Thymus (tissue), 11 donors: ENCODE results near the gene TNFSF15. TPM values are rescaled to one million over a fixed set of nuclear protein-coding genes. Genes with fewer than 3 reads are reported as not detected.

Experiments used
- DNase-seq, 9 donors: peaks; one replicate each; pipeline ENCODE4 v3.0.0-alpha.2; 2013; ENCODE audit warnings: low spot score in 9 of 9, low read depth in 6 of 9, missing footprints in 1 of 9
- H3K27ac ChIP-seq, 2 donors: one replicate each; pipeline ENCODE4 v1.5.1; 2013; ENCODE audit warnings: control low read depth in 1 of 2, low read depth in 1 of 2, low read length in 1 of 2, mild to moderate bottlenecking in 1 of 2, moderate library complexity in 1 of 2
- H3K27me3 ChIP-seq, 2 donors: one replicate each; pipeline ENCODE4 v1.5.1; 2013; ENCODE audit warnings: low read length in 1 of 2; ENCODE audit not compliant: control insufficient read depth in 2 of 2, insufficient read depth in 1 of 2
- H3K36me3 ChIP-seq, 2 donors: one replicate each; pipeline ENCODE4 v1.5.1; 2013; ENCODE audit warnings: low read length in 1 of 2, mild to moderate bottlenecking in 1 of 2, moderate library complexity in 1 of 2; ENCODE audit not compliant: control insufficient read depth in 2 of 2, insufficient read depth in 2 of 2
- H3K4me1 ChIP-seq, 2 donors: one replicate each; pipeline ENCODE4 v1.5.1; 2013; ENCODE audit warnings: low read length in 2 of 2; ENCODE audit not compliant: control insufficient read depth in 2 of 2, insufficient read depth in 2 of 2
- H3K4me3 ChIP-seq, 2 donors: one replicate each; pipeline ENCODE4 v1.5.1; 2013; ENCODE audit warnings: low read length in 2 of 2, control low read depth in 1 of 2, mild to moderate bottlenecking in 1 of 2
- H3K9me3 ChIP-seq, 2 donors: one replicate each; pipeline ENCODE4 v1.5.1; 2013; ENCODE audit warnings: low read length in 1 of 2, mild to moderate bottlenecking in 1 of 2; ENCODE audit not compliant: control insufficient read depth in 2 of 2, insufficient read depth in 1 of 2
- WGBS: extraction: QIAGEN DNeasy Blood & Tissue Kit; methylation state at CpG from one replicate; pipeline ENCODE4 v1.1.7; 2013; 5-methylcytosine and 5-hydroxymethylcytosine counted together
- polyA plus RNA-seq: library from polyadenylated mRNA; stranded (reverse); fragments of 200-250 nt; gene quantifications from one replicate; pipeline ENCODE4 v1.2.3, GENCODE V29; 2013
- total RNA-seq: library from RNA; stranded (reverse); fragments of 120-200 nt; gene quantifications from one replicate; pipeline ENCODE4 v1.2.4, GENCODE V29; 2013
- donor health status: healthy.

Gene TNFSF15
- total and polyA plus RNA-seq, 2 donors: 0.50 to 1.5 TPM

- Histone ChIP-seq H3K4me1 (peaks cover 0 to 4% of the 10 kb centered on the region in 2 donors), H3K9me3 (no peaks in the 10 kb centered on the region), H3K27me3 (no peaks in the 10 kb centered on the region), H3K27ac (no peak overlapping the region), H3K4me3 (no peak overlapping the region), H3K36me3 (no peaks in the 10 kb centered on the region)
- no peak for DNase-seq
- 96% methylated on average over 3 of the region's 3 CpGs for WGBS
Measured at GRCh38 chr9:114770991-114771390, 34.8 kb downstream of the TNFSF15 start.

- no peak overlapping the region for H3K4me3 ChIP-seq
- no peaks in the 10 kb centered on the region for H3K27me3 ChIP-seq
- peaks cover 0 to 4% of the 10 kb centered on the region in 2 donors for H3K4me1 ChIP-seq
- 92% methylated on average over 1 of the region's 1 CpG for WGBS
- no peaks in the 10 kb centered on the region for H3K9me3 ChIP-seq
- DNase-seq: no peak
- H3K36me3 ChIP-seq: no peaks in the 10 kb centered on the region
- no peak overlapping the region for H3K27ac ChIP-seq
Measured at GRCh38 chr9:114769624-114770023, 36.2 kb downstream of the TNFSF15 start.

- no peak overlapping the region for H3K27ac ChIP-seq
- WGBS: 99% methylated on average over 4 of the region's 4 CpGs
- H3K4me1 ChIP-seq: no peaks in the 10 kb centered on the region
- H3K36me3 ChIP-seq: no peaks in the 10 kb centered on the region
- H3K27me3 ChIP-seq: no peaks in the 10 kb centered on the region
- H3K4me3 ChIP-seq: no peak overlapping the region
- no peaks in the 10 kb centered on the region for H3K9me3 ChIP-seq
- no peak for DNase-seq
Measured at GRCh38 chr9:114763220-114763619, 42.6 kb downstream of the TNFSF15 start.

- 97% methylated on average over 2 of the region's 2 CpGs for WGBS
- Histone ChIP-seq H3K9me3 (no peaks in the 10 kb centered on the region), H3K36me3 (no peaks in the 10 kb centered on the region), H3K4me3 (no peak overlapping the region), H3K27me3 (no peaks in the 10 kb centered on the region), H3K27ac (no peak overlapping the region), H3K4me1 (peaks cover 0 to 2% of the 10 kb centered on the region in 2 donors)
- no peak for DNase-seq
Measured at GRCh38 chr9:114761523-114761922, 44.3 kb downstream of the TNFSF15 start.

- WGBS: 96% methylated on average over 7 of the region's 7 CpGs
- Histone ChIP-seq H3K27me3 (no peaks in the 10 kb centered on the region), H3K27ac (no peak overlapping the region), H3K4me1 (peaks cover 0 to 2% of the 10 kb centered on the region in 2 donors), H3K9me3 (no peaks in the 10 kb centered on the region), H3K36me3 (no peaks in the 10 kb centered on the region), H3K4me3 (no peak overlapping the region)
- DNase-seq: no peak
Measured at GRCh38 chr9:114759512-114760341, 46.1 kb downstream of the TNFSF15 start.

- H3K27me3 ChIP-seq: no peaks in the 10 kb centered on the region
- WGBS: 92% methylated on average over 9 of the region's 9 CpGs
- H3K9me3 ChIP-seq: no peaks in the 10 kb centered on the region
- H3K36me3 ChIP-seq: no peaks in the 10 kb centered on the region
- no peak overlapping the region for H3K4me3 ChIP-seq
- H3K27ac ChIP-seq: no peak overlapping the region
- peaks cover 0 to 2% of the 10 kb centered on the region in 2 donors for H3K4me1 ChIP-seq
- DNase-seq: no peak
Measured at GRCh38 chr9:114757984-114758383, 47.9 kb downstream of the TNFSF15 start.

GRCh38 chr9:114757395-114757794, 48.4 kb downstream of the TNFSF15 start:
- Histone ChIP-seq H3K27ac (no peak overlapping the region), H3K36me3 (no peaks in the 10 kb centered on the region), H3K4me3 (no peak overlapping the region), H3K27me3 (no peaks in the 10 kb centered on the region), H3K9me3 (no peaks in the 10 kb centered on the region), H3K4me1 (peaks cover 0 to 2% of the 10 kb centered on the region in 2 donors)
- WGBS: 96% methylated on average over 2 of the region's 2 CpGs
- no peak for DNase-seq

GRCh38 chr9:114756920-114757319, 48.9 kb downstream of the TNFSF15 start:
- no peak for DNase-seq
- no peak overlapping the region for H3K4me3 ChIP-seq
- H3K27me3 ChIP-seq: no peaks in the 10 kb centered on the region
- no peak overlapping the region for H3K27ac ChIP-seq
- no peaks in the 10 kb centered on the region for H3K36me3 ChIP-seq
- no peaks in the 10 kb centered on the region for H3K9me3 ChIP-seq
- peaks cover 0 to 2% of the 10 kb centered on the region in 2 donors for H3K4me1 ChIP-seq

- Histone ChIP-seq H3K27me3 (no peaks in the 10 kb centered on the region), H3K27ac (no peak overlapping the region), H3K36me3 (no peaks in the 10 kb centered on the region), H3K4me1 (peaks cover 0 to 2% of the 10 kb centered on the region in 2 donors), H3K4me3 (no peak overlapping the region), H3K9me3 (no peaks in the 10 kb centered on the region)
- peak in 1 of 9 donors; percentile 19 for DNase-seq
- 35% methylated on average over 3 of the region's 3 CpGs for WGBS
Measured at GRCh38 chr9:114754581-114754980, 51.3 kb downstream of the TNFSF15 start.
